NCI-H226 (cell line): Measurements from ENCODE around the gene APBA1.

Experiments
- DNase-seq: peaks from one replicate; pipeline ENCODE4 v3.0.0-alpha.2; 2015

APBA1 gene

DNA sequence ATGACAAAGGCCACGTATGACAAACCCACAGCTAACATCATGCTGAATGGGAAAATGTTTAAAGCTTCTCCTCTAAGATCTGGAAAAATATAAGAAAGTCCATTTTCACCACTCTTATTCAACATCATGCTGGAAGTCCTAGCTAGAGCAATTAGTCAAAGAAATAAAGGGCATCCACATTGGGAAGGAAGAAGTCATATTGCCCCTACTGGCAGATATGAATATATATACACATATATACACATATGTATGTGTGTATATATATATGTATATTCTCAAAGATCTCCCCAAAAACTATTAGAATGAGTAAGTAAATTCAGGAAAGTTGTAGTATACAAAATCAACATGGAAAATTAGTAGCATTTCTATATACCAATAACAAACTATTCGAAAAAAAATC is 17.1 kb downstream of the APBA1 start:
- DNase-seq = no peak

DNA sequence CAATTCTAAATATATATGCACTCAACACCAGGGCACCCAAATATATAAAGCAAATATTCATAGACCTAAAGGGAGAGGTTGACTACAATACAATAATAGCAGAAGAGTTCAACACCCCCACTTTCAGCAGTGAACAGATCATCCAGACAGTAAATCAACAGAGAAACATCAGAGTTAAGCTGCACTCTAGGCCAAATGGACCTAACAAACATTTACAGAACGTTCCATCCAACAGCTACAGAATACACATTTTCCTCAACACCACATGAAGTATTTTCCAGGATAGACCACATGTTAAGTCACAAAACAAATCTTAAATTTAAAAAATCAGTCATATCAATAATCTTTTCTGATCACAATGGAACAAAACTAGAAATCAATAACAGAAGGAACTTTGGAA is 18.9 kb downstream of the APBA1 start:
- no peak for DNase-seq

DNA sequence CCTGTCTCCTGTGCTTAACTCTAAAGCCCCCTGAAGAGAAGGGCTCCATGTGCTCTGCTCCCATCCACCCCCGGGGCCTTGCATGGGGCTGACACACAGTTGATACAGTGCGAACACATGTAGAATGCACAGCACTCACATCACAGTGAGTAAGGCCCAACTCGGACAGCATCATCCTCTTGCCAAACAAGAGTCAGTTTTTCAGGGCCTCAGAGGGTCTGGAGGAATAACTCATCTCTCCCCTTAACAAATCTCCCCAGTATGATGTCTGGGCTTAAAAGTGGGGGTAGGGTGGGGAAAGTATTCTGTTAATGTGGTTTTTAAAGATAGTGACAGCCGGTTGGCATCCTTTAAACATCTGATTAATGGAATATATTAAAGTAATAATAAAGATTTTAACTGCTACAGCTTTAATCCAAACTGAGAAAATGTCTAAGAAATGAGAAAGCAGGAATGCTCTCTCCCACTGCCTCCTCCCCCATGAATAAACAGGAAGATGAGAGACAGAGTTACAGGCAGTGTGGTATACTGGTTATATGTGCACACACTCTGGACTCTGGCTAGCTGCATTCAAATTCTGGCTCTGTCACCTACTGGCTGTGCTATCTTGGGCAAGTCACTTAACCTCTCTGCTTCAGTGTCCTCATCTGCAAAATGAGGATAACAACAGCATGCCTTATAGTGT is 22.5 kb downstream of the APBA1 start:
- peak; percentile 24 for DNase-seq

- DNase-seq = no peak
These were observed 24.4 kb downstream of the APBA1 start for GRCh38 chr9:69647804-69648203.

GRCh38 chr9:69646810-69647209 is 25.4 kb downstream of the APBA1 start:
- DNase-seq = no peak

DNA sequence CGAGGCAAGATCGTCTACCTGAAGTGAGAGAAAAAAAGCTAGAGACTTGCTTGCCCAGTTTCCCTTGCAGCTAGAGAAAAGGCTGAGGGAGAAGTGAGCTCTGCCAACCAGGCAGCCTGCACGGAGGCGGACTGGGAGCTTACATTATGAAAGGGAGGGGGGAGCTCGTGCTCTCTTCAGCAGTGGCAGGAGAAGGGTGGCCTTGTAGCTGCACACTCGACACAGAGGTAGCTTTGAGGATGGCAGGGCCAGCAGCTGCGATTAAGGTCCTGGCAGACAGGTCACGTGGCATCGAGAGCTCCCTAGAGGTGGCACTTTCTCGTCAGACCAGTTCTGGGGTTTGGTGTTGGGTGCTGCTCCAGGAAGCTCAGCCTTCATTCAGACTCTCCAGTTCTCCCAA is 26.7 kb downstream of the APBA1 start:
- DNase-seq = no peak

DNA sequence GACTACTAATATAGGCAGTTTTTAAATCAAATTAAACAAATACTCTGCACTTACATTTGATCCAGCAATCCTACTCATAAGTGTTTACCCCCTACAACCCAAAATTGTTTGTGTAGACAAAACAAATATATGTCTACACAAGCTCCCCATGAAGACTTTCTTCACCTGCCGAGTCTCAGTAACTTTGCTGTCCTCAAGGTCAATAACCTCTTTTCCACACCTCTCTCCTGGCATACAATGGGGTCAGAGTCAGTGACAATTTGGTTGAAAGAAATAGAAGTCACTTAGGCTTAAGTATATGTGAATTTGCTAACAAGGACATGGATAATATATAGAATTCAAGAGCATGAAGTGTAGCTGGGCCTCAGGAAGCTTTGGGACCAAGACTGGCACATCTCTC is 29.1 kb downstream of the APBA1 start:
- no peak for DNase-seq

DNA sequence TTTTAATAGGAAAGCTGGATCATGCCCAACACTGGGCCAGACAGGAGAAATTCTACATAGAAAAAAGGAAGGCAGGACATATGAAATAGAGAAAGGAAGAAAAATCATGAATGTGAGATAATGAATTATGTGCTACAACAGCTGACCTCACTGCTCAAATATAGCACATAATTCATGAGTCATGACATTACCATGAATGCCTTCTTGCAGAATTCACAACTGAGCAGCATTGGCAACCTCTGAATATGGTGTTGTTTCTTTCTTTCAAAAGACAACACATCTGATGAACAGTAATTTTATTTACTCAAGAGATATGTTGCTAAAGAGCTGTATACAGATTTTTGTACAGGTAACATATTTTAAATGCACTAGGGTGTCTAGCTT is 34.4 kb downstream of the APBA1 start:
- DNase-seq = peak; percentile 76

DNA sequence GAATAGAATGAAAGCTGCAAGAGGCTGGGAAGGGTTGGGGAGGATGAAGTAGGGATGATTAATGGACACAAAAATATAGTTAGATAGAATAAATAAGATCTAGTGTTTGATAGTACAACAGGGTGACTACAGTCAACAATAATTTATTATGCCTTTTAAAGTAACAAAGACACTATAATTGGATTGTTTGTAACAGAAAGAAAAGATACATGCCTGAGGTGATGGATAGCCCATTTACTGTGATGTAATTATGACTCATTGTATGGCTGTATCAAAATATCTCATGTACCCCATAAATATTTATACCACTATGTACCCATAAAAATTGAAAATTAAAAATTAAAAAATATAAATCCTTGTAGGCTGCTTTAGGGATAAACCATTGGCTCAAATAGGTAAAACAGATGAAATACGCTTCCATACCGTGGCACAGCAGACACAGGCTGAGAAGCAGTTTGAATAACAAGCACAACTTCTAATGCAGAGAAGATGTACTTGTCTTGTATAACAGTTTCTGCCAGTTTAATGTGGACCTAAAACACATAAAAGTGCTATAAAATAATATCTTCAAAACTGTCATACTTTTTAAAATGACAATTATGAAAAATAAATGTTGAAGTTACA is 34.9 kb downstream of the APBA1 start:
- peak; percentile 25 for DNase-seq

DNA sequence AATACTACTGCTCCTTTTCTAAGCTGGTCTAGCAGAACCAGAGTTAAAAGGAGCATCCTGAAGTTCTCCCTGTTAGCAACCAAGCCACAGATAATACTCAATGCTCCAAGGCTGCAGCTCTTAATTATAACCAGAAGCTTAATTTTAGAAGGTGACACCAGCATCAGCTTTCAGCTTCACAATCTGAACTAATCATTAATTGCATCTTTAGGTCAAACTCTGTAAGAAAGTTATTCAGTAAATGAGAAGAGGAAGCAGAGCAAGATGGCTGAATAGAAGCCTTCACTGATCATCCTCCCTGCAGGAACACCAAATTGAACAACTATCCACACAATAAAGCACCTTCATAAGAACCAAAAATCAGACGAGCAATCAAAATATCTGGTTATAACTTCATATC is 38.5 kb downstream of the APBA1 start:
- no peak for DNase-seq

GRCh38 chr9:69632768-69633167 is 39.4 kb downstream of the APBA1 start:
- no peak for DNase-seq

GRCh38 chr9:69627281-69627680 is 44.9 kb downstream of the APBA1 start:
- DNase-seq = no peak

- no peak for DNase-seq
These were observed 48.9 kb downstream of the APBA1 start for GRCh38 chr9:69623276-69623675.

- peak; percentile 79 for DNase-seq
These were observed 49.5 kb downstream of the APBA1 start for GRCh38 chr9:69622676-69623075.

DNA sequence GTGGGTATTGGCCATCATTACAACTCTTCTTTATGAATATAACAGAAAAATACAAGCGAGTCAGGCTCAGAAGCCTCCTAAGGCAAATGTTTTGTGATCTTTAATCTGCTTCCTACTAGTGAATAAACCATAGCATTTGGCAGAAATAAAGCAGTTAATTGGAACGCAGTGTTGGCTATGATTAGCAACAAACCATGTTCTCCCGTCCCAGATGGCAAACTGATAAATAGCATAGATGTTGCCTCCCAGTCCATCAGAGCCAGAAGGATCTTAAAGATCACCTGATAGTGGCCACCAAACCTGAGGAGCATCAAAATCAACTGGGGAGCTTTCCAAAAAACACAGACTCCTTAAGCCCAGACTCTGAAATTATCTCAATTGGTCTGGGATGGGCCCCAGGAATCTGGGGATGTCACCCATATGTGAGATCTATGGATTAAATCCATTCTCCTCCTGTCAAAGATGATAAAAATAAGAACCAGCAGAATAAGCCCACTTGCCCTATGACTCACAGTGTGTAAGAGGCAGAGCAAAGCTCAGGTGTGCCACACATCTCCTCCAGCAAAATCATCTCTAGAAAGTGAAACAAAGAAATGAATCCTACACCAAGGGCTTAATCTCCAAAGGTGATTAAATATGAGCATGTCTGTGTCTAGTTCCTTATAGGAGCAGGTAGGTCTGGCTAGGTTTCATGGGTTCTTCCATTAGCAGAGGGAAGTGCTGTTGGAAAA is 50.3 kb downstream of the APBA1 start:
- no peak for DNase-seq

- DNase-seq = no peak
These were observed 51.4 kb downstream of the APBA1 start for GRCh38 chr9:69620731-69621130.

DNA sequence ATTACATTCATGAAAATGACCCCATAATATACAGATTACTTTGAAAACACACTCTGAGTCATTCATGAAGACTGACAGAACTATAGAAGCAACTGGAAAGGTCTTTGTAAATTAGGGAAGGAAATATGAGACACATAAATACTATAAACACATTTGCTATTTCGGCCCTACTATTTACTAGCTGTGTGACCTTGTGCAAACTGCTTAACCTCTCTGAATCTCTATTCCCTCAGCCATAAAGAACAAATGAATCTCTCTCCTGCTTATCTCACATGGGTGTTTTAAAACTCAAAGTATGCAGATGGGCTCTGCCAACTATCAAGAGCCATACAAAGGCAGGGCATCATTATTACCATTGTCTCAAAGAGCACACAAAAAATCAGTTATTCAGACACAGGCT is 52.9 kb downstream of the APBA1 start:
- DNase-seq = no peak

- no peak for DNase-seq
These were observed 55.2 kb downstream of the APBA1 start for GRCh38 chr9:69617006-69617405.

DNA sequence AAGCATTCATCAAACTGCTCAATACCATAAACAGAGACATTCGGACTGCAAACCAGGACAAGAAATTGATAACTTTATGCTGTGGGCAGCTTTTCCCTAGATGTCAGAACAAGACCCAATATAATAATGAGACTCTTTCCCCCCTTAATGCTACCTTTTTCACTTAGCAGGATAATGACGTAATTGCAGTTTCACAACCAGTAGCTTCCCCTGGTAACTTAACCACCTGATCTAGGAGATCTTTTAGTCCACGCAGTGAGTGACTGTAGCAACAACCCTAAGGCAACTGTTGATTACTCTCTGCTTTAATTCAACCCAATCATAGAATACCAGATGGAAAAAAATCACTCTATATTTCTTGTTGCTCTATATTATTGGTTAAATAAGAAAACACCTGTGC is 56.3 kb downstream of the APBA1 start:
- no peak for DNase-seq

GRCh38 chr9:69611221-69611620 is 61.0 kb downstream of the APBA1 start:
- DNase-seq = no peak

- DNase-seq = no peak
These were observed 63.0 kb downstream of the APBA1 start for GRCh38 chr9:69609156-69609555.

DNA sequence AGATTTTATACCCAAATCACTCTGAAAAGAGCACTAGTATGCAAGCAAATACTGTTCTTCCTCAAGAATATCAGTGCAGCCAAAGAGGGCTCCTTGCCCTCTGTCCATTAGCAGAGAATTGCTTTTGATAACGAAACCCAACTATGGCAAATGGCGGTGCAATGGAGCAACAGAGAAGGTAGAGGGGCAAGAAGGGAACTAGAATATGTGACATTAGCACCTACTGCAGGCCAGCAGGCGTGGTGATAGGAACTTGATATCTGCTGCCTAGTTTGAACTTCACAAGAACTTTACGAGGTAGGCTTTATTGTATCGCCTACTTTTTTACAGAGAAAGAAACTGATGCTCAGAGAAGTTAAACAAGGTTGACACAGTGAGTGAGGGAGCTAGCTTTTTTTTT is 66.1 kb downstream of the APBA1 start:
- DNase-seq = no peak

DNA sequence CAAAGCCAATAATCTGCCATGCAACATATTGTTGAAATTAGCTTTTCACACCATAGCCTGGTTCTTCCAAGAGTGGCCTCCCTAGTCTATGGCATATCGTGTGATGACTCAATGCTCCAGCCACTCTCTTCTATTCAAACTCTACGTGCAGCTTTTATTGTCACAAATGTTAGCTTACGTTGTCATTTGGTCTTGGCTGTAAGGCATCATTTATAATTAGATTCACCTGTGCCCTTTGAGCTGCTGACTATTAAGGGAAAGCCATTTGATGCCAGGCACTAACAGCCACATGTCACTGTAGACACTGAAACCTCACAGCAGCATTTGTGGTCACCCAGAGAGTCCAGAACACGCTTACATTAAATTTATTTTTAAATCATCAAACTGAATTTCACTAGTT is 66.8 kb downstream of the APBA1 start:
- DNase-seq = no peak

DNA sequence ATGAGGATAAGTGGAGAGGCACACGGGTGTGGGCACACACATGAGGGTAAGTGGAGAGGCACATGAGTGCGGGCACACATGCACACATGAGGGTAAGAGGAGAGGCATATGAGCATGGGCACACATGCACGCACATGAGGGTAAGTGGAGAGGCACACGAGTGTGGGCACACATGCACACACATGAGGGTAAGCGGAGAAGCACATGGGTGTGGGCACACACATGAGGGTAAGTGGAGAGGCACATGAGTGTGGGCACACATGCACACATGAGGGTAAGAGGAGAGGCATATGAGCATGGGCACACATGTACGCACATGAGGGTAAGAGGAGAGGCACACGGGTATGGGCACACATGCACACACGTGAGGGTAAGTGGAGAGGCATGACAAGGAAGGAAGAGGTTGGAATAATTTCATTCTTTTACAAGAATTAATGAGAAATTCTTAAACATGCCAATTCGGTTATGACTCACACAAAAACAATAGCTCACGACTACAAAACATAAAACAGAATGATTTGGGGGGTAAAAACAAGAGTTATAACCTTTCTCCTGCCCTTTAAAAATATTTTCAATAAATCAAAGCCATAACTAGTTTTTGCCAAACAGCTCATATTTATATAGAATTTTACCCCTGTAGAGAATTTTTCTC is 67.5 kb downstream of the APBA1 start:
- no peak for DNase-seq
